ENCODE measurements around the gene DERA.
"Not testable (repeated sequence)": the region's sequence is repeated elsewhere in the genome, so short reads cannot be mapped to it uniquely, and the experiment has no call there.

Gene DERA

GRCh38 chr12:15971211-15971610 lies 60.1 kb downstream of the DERA start:
- DNase-seq: no peak

GRCh38 chr12:15972894-15973293 lies 61.8 kb downstream of the DERA start:
- DNase-seq: no peak

GRCh38 chr12:15977999-15978951 lies 67.1 kb downstream of the DERA start:
- DNase-seq: no peak

- no peak for DNase-seq
Measured at GRCh38 chr12:15979096-15980092, 68.3 kb downstream of the DERA start.

- DNase-seq: no peak
Measured at GRCh38 chr12:15982071-15982470, 70.9 kb downstream of the DERA start.

GRCh38 chr12:15982471-15982870 lies 71.3 kb downstream of the DERA start:
- no peak for DNase-seq

- DNase-seq: no peak
Measured at GRCh38 chr12:15982921-15983320, 71.8 kb downstream of the DERA start.

- no peak for DNase-seq
Measured at GRCh38 chr12:15984097-15984800, 73.1 kb downstream of the DERA start.

GRCh38 chr12:15984963-15985362 lies 73.8 kb downstream of the DERA start:
- DNase-seq: no peak

GRCh38 chr12:15987696-15988095 lies 76.6 kb downstream of the DERA start:
- DNase-seq: no peak

- no peak for DNase-seq
Measured at GRCh38 chr12:15988983-15989755, 78.0 kb downstream of the DERA start.

GRCh38 chr12:15995801-15996200 lies 84.7 kb downstream of the DERA start:
- DNase-seq: no peak

- DNase-seq: peak; percentile 12
Measured at GRCh38 chr12:15996254-15996653, 85.1 kb downstream of the DERA start.

- no peak for DNase-seq
Measured at GRCh38 chr12:15996948-15997347, 85.8 kb downstream of the DERA start.

- DNase-seq: no peak
Measured at GRCh38 chr12:15997910-15998309, 86.8 kb downstream of the DERA start.

- DNase-seq: no peak
Measured at GRCh38 chr12:16002880-16003279, 91.7 kb downstream of the DERA start.

GRCh38 chr12:16003460-16003859 lies 92.3 kb downstream of the DERA start:
- DNase-seq: no peak

GRCh38 chr12:16006752-16007151 lies 95.6 kb downstream of the DERA start:
- DNase-seq: no peak

GRCh38 chr12:16008421-16008824 lies 97.3 kb downstream of the DERA start:
- no peak for DNase-seq

GRCh38 chr12:16012117-16012516 lies 101.0 kb downstream of the DERA start:
- DNase-seq: no peak

- not testable (repeated sequence) for DNase-seq
Measured at GRCh38 chr12:16013722-16014121, 102.6 kb downstream of the DERA start.

- not testable (repeated sequence) for DNase-seq
Measured at GRCh38 chr12:16014394-16014793, 103.3 kb downstream of the DERA start.

Measured in NCI-H446 treated with DMSO at 0.1 percent for 48 hours (cell line).